Stimulated activated naive CD8-positive, alpha-beta T cell treated with anti-CD3 and anti-CD28 coated beads, Interleukin-15, Interleukin-2, amounts not matched to agents 100 U/mL and 50 U/mL, for 24 hours (primary cell): ENCODE data around the gene NFIA.

Source experiments
- ATAC-seq: fragments of 150-1000 bp; cut with Tn5 transposase; one replicate; pipeline ENCODE4 v1.10.0; 2021
- DNase-seq: peaks from one replicate; pipeline ENCODE4 v3.0.0; 2021

NFIA gene

DNA sequence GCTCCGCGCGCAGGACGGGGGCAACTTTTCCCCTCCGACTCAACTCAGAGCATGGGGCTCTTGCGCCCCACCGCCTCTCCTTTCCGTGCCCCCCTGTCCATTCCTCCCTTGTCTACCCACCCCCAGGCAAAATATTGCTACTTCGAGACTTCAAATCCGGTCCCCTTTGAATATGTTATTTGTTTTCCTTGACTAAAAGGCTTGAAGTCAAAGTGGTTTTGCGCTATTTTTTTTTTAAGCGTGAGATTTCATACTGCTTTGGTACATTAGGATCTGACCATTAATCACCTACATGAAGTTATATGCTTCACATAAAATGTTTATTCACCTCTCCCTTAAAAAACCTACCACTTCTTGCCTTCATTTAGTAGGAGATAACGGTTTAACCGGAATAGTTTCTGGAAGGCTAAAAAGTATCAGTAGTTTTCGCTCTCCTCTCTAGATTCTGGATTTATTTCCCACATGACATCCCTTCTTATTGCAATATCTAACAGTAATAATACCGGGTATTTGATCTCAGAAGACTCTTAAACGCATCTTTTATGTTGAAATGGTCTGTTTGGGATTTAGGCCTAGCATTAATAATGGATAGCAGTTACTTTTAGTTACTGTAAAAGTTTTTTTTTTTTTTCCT lies 1.6 kb downstream of the NFIA start:
- no peak for DNase-seq
- no peak for ATAC-seq

DNA sequence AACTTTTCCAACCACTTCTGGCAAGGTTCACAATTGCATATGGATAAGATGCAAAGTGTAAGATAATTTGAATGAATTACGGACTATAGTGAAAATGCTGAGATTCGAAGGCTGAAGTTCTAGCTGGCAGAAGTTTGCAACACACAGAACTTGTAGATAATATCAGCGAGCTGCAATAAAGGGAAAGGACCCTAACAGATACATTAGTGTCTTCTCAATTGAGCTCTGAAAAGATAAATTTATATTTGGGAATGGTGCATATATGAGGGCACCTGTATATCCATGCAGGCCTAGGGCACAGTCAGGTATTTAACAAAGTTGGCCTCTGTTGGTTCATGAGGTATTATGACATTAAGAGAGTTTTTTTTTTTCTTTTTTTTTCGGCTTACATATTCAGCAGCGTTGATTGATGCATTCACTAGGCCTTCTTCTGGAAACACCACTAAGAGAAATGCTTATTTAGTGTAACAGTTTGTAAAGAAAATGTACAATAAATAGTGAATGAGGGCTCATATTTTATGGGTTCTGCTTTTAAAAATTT lies 2.2 kb downstream of the NFIA start:
- ATAC-seq (no peak), DNase-seq (no peak)

DNA sequence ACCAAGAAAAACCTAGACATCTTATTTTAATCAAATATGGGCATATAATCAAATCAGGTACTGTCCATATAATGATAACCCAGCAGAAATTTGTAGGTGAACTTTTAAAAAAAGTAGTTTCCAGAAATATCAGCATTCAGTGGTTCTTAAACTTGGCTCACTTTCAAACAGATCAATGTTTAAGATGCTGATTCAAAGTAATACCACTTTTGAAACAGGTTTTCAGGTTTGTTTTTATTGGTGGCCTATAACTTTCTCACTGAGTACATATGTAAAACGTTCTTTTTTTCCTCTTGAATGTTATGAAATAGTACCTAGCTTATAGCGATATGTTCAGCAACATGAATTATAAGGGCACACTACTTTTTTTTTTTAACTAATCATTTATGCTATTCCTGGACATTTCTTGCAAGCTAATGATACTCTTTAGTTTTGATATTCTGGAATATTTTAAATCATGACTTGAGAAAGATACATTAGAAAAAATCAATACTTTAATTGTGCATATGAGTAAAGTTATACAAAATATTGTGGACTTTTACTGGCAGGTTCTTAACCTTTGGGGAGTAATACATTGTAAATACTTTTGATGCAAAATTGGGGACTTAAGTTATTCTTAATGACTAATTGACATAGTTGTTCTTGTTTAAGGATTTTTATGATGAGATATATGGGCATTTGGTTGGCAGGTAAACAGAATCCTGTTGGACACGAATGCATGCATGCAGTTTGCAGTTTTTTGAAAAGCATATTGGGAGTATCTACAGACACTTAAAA lies 3.0 kb downstream of the NFIA start:
- DNase-seq (no peak), ATAC-seq (no peak)

DNA sequence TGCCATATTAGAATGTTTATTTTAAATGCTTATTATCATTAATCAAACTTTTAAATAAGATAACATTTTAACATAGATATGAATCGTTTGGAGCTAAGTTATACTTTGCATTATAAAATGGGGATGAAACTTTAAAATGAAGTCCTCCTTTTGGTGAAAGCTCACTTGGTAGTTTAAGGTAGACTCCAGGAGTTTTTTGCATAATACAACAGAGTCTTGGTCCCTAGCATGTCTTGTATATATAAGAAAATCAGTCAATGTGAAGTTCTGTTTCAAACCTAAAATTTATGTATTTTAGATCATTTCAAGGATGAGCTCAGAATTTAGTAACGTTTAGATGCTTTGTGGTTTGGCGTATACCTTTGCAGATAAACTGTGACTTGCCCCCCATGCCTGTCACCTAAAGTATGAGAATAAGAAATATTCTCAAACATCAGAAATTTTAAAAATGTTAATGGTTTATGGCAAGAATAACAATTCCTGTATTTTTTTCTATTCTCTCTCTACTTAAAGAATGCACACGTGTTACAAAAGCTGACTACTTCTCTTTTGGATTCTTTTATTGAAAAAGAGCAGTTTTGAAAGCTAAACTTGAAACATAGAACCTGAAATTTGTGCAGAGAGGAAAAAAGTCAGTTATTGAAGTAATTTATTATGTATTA lies 3.8 kb downstream of the NFIA start:
- DNase-seq (no peak), ATAC-seq (no peak)

DNA sequence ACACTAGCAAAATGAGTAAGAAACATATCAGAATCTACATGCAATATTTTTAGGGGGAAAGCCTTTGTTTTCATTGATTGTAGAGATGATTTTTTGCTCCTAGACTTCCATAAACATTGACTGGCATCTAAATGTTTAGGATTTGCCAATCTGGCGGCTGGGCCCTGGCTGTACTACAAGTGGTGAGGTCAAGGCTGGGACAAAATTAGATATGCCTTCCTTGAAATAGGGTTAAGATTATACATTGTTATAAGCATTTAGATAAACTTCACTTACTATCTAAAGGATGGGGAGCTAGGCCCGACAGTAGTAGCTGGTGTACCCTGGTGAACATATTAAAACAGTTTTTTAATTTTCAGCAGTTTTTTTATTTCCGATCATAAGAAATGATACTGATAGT lies 5.2 kb downstream of the NFIA start:
- ATAC-seq (no peak), DNase-seq (no peak)

DNA sequence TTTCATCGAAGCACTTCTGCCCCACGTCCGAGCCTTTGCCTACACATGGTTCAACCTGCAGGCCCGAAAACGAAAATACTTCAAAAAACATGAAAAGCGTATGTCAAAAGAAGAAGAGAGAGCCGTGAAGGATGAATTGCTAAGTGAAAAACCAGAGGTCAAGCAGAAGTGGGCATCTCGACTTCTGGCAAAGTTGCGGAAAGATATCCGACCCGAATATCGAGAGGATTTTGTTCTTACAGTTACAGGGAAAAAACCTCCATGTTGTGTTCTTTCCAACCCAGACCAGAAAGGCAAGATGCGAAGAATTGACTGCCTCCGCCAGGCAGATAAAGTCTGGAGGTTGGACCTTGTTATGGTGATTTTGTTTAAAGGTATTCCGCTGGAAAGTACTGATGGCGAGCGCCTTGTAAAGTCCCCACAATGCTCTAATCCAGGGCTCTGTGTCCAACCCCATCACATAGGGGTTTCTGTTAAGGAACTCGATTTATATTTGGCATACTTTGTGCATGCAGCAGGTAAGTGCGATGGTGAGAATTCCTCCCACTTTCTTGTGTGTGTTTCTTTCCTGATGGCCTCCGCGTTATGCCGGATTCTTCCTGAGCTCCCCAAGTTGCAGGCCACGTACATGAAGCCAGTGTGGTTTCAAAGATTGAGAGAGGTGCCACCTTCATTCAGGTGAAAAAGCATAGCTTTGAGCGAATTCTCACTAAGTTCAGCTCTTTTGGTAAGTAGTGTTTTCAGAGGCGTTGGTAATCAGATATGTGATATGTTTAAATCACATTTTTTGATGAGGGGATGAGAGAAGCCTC lies 6.0 kb downstream of the NFIA start:
- DNase-seq (no peak), ATAC-seq (no peak)

DNA sequence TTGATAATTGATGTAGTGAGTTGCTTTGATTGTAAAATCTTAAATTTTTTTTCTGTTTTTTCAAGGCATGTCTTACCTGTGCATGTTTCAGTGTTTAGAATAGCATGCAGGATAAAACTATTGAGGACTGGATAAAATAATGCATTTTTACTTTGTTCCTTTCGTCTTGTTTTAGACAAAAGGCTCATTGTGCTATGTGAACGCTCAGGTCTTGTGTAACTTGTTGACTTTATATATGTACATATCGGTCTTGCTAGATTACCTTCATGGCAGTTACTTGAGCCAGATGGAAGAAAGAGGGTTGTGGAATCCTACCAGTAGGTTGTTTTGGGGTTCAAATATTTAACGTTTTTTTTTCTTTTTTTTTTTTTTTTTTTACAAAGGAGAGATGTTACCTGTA lies 7.0 kb downstream of the NFIA start:
- ATAC-seq = no peak
- DNase-seq = no peak

DNA sequence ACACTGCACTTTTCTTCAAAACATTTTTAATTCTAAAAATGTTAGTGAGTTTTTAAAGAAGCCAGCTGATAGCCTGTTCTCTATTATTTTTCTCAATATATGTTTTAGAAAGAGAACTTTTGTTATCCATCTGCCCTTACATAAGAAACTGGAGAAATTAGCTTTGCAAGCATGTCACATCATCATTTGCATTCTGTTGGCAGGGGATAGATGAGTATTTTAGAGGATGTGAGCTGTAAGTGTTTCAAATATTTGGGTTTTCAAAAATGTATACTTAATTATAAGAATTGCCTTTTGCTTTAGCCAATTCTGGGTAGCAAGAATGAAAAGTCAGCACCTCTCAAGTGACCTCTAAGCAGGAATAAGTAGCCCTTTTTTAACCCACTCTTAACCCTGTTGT lies 7.4 kb downstream of the NFIA start:
- ATAC-seq = no peak
- no peak for DNase-seq

DNA sequence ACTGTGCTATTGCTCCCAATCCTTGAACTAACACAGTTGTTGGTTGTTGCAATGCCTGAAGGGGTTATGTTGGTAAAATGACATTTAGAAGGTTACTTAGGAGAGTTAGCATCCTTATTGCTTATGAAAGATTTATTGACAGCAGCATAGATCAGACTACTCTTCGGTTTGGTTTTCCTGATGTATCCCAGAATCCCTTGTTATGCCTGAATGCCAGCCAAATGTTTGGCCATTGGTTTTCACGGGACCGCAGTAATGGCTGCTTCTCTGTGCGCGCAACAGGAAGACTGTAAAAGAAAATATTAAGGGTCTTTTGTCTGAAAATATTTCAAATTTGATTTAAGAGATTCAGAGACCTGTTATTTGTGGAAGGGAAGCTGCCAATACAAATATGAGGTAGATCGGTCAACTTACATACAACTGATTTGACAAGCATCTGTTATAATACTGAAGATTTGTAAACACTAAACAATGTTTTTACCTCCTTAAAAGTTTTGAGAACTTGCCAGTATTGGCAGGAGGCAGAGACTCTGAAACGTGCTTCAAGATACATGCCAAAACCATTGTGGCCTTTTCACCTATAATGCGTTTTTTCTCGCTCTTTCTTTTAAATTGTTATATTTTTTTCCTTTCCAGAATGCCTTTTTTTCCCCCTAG lies 8.3 kb downstream of the NFIA start:
- no peak for DNase-seq

DNA sequence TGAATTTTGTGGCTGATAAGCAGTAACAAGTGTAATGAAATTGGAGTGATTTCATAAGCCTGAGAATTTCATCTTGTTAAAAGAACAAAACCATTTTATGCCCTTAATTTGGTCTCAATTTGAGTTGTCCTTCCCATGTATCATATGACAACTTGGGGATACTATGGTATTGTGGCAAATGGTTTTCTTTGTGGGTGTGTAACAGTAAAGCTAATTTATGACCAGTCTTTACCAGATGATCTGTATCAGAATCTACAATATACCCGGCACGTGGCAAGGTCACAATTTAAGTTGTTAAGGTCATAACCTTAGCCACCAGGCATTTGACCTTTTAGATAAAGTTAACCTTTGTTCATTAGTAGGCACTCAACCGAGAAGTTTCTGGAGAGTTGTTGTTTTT lies 9.1 kb downstream of the NFIA start:
- DNase-seq (no peak), ATAC-seq (no peak)

More for the DNA sequence above, 8.3 kb downstream of the NFIA start:
- ATAC-seq = no peak

DNA sequence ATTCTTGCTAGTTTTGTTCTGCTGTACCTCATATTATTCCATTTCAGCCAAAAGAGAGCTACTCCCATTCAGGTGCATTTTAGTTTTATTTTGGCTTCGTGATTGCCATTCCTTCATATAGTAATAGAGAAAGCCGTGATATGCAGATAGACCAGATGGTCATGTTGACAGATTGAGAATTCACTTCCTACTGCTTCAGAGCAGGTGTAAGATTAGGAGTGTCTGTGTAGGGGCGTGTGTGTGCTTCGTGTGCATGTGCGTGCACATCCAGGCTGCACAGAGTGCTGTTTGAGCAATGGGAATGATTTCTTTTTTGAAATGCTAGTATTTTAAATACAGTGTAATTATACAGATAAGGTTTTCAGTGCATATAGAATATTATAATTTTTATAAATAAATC lies 10.3 kb downstream of the NFIA start:
- no peak for DNase-seq
- ATAC-seq = no peak

DNA sequence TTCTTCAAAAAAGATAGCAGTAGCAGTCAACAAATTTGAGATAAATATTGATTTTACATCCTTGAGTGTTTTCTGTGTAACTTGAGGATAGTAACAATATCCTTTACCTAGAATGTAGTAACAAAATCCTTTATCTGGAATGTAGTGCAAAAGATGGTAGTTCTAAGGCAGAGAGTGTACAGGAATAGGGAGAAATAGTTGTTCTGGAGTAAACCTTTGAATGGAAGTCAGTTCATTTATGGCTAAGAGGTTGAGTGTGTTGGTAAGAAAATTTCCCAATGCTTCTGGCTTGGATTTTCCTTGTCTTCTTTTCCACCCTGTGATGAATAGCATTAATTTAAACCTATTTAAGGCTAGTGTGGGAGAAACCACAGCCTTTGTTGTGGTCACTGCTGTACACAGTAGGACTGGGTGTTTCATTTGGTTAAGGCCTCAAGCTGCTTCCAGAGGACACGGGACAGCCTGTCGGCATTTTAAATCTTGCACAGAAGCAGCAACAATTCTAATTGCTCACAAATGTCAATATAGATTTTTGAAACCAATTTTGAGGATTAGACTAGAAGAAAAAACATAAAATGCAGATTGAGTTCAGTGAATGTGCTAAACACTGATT lies 11.3 kb downstream of the NFIA start:
- no peak for DNase-seq
- no peak for ATAC-seq

DNA sequence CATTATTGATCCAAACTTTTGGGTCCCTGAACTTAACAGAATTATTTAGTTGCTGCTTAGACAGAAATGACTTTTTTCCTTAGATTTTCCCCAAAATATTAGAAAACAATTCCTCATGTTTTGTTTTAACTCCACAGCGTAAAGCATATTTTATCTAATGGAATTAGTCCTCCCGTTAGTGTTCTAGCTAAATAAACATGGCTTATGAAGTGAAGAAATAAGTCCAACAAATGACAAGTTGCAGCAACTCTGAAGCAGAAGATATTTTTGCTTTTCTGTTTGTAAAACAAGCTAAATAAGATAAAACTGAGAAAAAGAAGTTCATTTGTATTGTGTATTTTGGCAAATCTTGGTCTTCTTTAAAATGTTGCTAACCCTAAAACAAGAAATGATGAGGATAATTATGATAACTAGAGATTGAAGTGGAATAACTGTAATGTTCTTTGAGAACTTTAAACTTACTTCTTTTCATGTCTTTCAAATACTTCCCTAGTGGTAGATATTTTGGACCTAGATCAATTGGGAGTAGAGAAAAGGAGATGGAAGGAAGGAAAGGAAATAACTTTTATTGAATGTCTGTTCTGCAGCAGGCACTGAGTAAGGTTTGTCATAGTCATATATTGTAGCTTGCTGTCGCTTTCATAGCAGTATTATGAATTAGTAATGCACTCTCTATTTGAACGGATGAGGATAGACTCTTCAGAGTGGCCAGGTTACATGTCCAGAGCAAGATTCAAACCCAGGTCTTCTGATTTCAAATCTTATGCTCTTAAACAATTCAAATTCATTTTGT lies 12.5 kb downstream of the NFIA start:
- ATAC-seq (no peak), DNase-seq (no peak)

DNA sequence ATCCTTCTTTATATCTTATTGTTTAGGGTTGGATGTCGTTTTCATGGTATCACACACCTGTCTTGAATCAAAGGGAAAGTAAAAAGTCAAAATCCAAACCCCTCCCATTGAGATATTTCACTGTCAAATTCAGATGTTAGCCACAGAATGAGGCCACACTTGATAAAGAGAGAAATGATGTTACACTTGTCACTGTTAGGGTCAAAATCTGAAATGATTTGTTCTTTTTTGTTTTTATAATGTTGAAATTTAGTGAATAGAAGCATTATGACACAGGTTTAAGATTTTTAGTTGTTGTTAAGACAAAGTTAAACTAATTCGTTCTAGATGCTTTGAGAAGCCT lies 13.1 kb downstream of the NFIA start:
- no peak for DNase-seq
- ATAC-seq = no peak

DNA sequence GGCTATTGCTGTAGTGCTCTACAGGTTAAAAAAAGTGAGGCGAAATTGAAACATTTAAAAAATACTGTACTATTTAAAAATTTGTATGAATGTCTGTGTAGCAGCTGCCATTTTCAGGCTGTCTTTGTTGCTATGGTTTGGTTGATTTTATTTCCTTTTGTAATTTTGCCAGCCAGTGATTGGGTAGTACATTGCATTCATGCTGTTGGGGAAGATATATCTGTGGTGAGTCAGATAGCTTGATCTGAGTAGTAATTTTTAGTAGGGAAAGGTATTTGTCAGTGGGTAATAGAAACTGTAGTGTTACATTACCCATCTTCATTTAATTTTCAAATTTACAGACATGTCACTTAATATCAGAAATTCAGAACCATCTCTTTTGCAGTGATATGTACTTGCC lies 15.0 kb downstream of the NFIA start:
- ATAC-seq (no peak), DNase-seq (no peak)

DNA sequence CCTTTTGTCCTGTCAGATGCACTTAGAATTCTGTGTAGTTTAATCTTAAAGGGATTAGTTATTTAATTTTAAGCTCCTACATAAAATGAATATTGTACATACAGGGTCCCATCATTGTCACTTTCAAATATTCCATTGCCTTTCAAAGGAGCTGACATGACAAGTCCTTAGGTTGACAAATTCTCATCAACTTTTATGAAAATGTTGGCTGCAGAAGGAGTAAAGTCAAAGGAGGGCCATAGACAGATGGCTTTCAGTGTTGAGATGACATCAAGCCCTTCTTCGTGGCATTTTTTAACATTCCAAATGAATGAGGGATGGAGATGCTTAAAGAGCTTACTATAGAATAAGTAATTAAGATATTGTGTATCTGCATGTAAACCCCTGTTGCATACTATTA lies 15.4 kb downstream of the NFIA start:
- DNase-seq (no peak), ATAC-seq (no peak)

DNA sequence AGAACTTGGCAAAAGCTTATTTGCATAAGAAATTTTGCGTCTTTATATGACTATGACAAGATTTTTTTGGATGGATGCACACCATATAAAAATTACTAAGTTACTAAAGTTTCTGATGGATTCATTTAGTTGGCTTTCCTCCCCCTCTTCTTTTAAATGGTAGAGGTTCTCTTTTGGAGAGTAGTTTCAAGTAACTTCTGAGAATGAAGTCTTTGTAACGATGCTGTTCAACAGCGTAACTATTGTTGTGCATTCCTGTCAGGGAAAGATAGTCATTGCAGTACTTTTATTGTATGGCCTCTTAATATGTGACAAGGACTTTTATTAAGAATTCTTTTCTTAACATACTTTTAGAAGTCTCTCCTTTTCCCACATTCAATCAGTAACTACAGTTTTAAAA lies 16.0 kb downstream of the NFIA start:
- ATAC-seq = no peak

DNA sequence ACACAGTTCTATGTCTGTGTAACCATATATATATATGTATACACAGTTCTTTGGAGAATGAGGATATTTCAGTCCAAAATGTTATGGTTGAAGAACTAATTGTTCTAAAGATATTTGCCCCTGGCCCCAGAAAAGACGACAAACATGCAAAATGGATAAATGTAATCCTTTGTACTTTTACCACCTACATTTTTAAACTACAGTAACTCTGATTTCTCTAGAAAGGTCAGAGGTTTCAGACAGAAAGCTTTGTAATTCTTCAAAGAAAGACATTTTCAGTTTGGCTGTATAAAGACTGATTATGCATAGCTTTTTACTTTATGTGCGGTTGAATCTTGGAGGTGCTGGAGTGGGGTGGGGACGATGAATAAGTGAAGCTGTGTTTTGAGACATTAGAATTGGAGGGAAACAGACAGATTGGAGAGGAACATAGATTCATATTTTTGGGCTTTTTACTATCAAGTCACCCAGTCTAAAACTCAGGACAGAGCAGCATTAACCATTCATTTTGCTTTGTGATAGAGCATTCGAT lies 16.6 kb downstream of the NFIA start:
- DNase-seq = no peak
- peak; percentile 19 for ATAC-seq

More for the DNA sequence above, 16.0 kb downstream of the NFIA start:
- DNase-seq = no peak

DNA sequence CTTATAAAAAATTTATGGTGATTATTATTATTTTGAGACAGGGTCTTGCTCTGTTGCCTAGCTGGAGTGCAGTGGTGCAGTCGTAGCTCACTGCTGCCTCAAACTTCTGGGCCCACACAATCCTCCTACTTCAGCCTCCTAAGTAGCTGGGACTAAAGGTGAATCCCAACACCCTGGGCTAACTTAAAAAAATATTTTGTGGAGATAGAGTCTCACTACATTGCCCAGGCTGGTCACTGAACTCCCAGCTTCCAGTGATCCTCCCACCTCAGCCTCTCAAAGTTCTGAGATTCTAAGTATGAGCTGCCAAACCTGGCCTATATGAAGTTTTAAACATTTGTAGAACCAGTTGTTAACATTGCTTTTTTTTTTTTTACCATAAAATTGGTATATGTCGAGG lies 18.2 kb downstream of the NFIA start:
- no peak for DNase-seq
- no peak for ATAC-seq

DNA sequence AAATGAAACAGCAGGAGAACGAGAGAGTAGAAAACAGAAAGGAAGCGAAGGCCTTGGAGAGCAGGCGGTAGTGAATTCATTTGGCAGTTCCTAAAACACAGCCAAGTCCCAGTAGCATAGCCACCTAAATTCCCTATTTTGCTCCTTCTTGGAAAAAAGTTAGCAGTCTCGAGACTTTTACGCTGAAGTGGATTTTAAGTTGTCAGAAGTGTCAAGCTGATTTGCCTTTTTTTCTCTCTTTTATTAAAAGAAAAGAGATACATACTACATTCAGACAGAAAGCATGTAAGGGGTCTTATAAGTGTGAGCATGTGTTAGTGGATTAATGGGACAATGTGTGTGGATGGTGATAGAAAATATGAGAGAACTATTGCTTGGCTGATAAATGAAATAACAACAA lies 19.2 kb downstream of the NFIA start:
- no peak for DNase-seq
- ATAC-seq = no peak

DNA sequence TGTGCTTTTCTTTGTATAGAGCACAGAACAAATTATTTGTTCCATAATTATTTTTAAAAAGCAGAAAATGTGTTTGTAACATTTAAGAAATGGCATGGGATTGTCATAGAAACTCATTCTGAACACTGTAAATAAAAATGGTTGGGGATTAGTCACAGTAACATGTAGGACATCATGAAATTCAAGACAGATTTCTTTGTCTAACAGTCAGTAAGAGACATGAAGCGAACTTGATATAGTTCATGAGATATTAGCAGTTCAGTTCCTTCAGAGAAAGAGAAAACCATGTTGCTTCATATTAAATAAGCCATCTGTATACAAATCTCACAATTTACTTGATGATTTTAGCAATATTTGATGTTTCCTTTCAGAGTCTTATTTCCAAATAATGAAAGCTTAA lies 19.7 kb downstream of the NFIA start:
- ATAC-seq = no peak
- no peak for DNase-seq
